ENCODE results near the gene ATP8A2.

ATP8A2 gene

GRCh38 chr13:25846222-25846984 lies 474.6 kb downstream of the ATP8A2 start:
- DNase-seq (ENCODE audit: low read depth in 4 of 4, low spot score in 1 of 4) = no peak

- DNase-seq (ENCODE audit: low read depth in 4 of 4, low spot score in 1 of 4) = no peak
These were observed 475.4 kb downstream of the ATP8A2 start for GRCh38 chr13:25847145-25847544.

GRCh38 chr13:25847635-25848626 lies 476.2 kb downstream of the ATP8A2 start:
- DNase-seq (ENCODE audit: low read depth in 4 of 4, low spot score in 1 of 4) = no peak

- no peak for DNase-seq (ENCODE audit: low read depth in 4 of 4, low spot score in 1 of 4)
These were observed 477.3 kb downstream of the ATP8A2 start for GRCh38 chr13:25848812-25849745.

- no peak for DNase-seq (ENCODE audit: low read depth in 4 of 4, low spot score in 1 of 4)
These were observed 486.1 kb downstream of the ATP8A2 start for GRCh38 chr13:25857830-25858229.

- DNase-seq (ENCODE audit: low read depth in 4 of 4, low spot score in 1 of 4) = no peak
These were observed 487.8 kb downstream of the ATP8A2 start for GRCh38 chr13:25859528-25859927.

- DNase-seq (ENCODE audit: low read depth in 4 of 4, low spot score in 1 of 4) = no peak
These were observed 488.5 kb downstream of the ATP8A2 start for GRCh38 chr13:25860265-25860664.

GRCh38 chr13:25860862-25861261 lies 489.1 kb downstream of the ATP8A2 start:
- no peak for DNase-seq (ENCODE audit: low read depth in 4 of 4, low spot score in 1 of 4)

GRCh38 chr13:25862156-25862555 lies 490.4 kb downstream of the ATP8A2 start:
- DNase-seq (ENCODE audit: low read depth in 4 of 4, low spot score in 1 of 4) = no peak

GRCh38 chr13:25864116-25864515 lies 492.3 kb downstream of the ATP8A2 start:
- no peak for DNase-seq (ENCODE audit: low read depth in 4 of 4, low spot score in 1 of 4)

GRCh38 chr13:25864936-25865335 lies 493.2 kb downstream of the ATP8A2 start:
- no peak for DNase-seq (ENCODE audit: low read depth in 4 of 4, low spot score in 1 of 4)

GRCh38 chr13:25865391-25865790 lies 493.6 kb downstream of the ATP8A2 start:
- no peak for DNase-seq (ENCODE audit: low read depth in 4 of 4, low spot score in 1 of 4)

GRCh38 chr13:25867038-25867437 lies 495.3 kb downstream of the ATP8A2 start:
- no peak for DNase-seq (ENCODE audit: low read depth in 4 of 4, low spot score in 1 of 4)

GRCh38 chr13:25868490-25868889 lies 496.7 kb downstream of the ATP8A2 start:
- DNase-seq (ENCODE audit: low read depth in 4 of 4, low spot score in 1 of 4) = no peak

- no peak for DNase-seq (ENCODE audit: low read depth in 4 of 4, low spot score in 1 of 4)
These were observed 498.2 kb downstream of the ATP8A2 start for GRCh38 chr13:25869941-25870340.

- DNase-seq (ENCODE audit: low read depth in 4 of 4, low spot score in 1 of 4) = no peak
These were observed 499.8 kb downstream of the ATP8A2 start for GRCh38 chr13:25871389-25872125.

GRCh38 chr13:25872481-25873241 lies 500.9 kb downstream of the ATP8A2 start:
- peak in 1 of 4 experiments; percentile 6 for DNase-seq (ENCODE audit: low read depth in 4 of 4, low spot score in 1 of 4)

- no peak for DNase-seq (ENCODE audit: low read depth in 4 of 4, low spot score in 1 of 4)
These were observed 501.5 kb downstream of the ATP8A2 start for GRCh38 chr13:25873242-25873612.

GRCh38 chr13:25874064-25874737 lies 502.4 kb downstream of the ATP8A2 start:
- DNase-seq (ENCODE audit: low read depth in 4 of 4, low spot score in 1 of 4) = no peak
